Pulmonary artery endothelial cell (primary cell): Measurements from ENCODE around the gene TEX14. TPM values are rescaled to one million over a fixed set of nuclear protein-coding genes. Genes with fewer than 3 reads are reported as not detected.
"Not testable (repeated sequence)": the region's sequence is repeated elsewhere in the genome, so short reads cannot be mapped to it uniquely, and the experiment has no call there.

Experiments
- DNase-seq: peaks from one replicate; pipeline ENCODE4 v3.0.0-alpha.2; 2011; ENCODE audit warnings: low read depth, low spot score
- total RNA-seq: library from RNA; depleted of rRNA; stranded (reverse); fragments of >200 nt; gene quantifications from 2 replicates; pipeline ENCODE4 v1.2.3, GENCODE V29; 2014

Gene TEX14
- total RNA-seq, 1 donor from 2014 or later = under 0.01 TPM

DNA sequence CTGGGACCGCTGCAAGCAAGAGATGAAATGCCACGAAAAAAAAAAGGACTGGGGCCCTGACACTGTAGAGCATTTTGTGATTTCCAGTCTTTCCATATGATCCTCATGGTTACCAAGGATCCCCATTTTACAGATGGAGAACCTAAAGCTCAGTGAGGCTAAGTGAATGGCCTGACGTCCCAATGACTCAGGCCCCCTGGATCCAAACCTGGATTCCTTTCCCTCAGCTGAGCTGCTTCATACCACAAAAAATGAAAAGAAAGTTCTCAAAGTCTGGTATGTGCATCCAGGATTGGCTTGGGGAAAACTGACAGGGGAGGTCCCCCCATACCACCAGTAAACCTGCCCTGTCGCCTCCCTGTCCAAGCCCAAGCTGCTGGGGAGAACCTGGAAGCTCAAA is 80.5 kb downstream of the TEX14 start:
- DNase-seq = no peak

- DNase-seq = no peak
Measured at GRCh38 chr17:58606934-58607333, 84.9 kb downstream of the TEX14 start.

DNA sequence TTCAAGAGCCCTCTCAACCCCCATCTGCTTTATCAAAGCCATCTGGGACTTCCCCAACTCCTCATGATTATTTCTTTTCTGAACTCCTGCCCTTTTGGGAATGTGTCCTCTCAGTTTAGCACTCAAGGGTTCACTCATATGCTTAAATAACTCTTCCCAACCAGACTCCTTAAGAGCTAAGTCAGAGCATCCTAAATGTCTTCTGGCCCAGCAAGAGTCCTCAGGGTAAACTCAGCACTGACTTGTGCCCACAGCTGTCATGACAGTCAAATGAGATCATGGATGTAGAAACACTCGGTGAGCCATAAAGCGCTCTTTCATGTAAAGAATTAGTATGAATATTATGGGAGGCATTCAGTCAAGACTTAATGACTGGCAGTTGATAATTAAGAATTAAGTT is 85.9 kb downstream of the TEX14 start:
- no peak for DNase-seq

DNA sequence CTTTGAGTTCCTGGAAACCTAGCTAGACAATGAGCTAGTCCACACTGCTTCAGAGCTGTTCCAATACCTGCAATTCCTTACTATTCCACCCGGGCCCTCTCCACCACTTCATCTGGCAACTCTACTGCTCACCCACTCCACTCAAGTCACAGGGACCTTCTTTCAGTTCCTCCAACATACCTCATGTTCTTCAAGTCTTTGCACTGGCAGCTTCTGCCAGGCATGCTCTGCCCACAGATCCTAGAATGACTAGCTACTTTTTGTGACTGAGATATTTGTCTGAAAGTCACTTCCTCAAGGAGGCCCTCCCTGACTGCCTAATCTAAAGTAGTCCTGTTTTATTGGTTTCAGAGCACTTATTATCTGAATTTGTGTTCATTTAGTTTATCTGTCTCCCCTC is 86.4 kb downstream of the TEX14 start:
- no peak for DNase-seq

- no peak for DNase-seq
Measured at GRCh38 chr17:58601976-58602375, 89.9 kb downstream of the TEX14 start.

- no peak for DNase-seq
Measured at GRCh38 chr17:58597371-58597770, 94.5 kb downstream of the TEX14 start.

- DNase-seq = no peak
Measured at GRCh38 chr17:58595194-58595792, 96.6 kb downstream of the TEX14 start.

DNA sequence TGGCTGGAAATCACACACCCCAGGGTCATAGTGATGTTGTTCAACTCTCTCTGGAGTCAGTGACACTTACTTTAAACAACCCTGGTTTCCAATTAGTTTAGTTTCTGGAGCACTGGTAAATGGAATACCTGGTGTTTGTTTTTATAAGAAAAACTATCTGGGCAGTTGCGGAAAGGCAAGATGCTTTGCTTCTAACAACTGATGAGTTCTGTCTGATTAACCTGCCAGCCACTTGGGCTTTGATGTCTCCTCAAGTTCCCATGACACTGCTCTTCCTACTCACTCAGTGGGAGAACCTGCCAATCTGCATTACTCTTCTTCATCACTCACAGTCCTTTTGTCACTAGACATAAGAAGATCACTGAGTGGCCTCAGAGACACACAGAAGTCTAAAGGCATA is 98.7 kb downstream of the TEX14 start:
- DNase-seq = no peak

DNA sequence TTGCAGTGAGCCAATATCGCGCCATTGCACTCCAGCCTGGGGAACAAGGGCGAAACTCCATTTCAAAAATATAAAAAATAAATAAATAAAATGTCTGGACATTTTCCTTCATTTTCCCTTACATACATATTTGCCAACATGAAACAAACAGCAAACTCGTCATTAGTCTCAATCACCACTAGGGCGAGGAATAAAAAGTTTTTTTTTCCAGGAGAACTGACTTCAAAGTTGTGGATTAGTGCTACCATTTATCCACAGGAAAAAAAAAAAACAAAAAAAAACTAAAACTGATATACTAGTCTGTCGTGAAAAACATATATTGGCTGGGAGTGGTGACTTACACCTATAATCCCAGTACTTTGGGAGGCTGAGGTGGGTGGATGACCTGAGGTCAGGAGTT is 100.4 kb downstream of the TEX14 start:
- DNase-seq = no peak

DNA sequence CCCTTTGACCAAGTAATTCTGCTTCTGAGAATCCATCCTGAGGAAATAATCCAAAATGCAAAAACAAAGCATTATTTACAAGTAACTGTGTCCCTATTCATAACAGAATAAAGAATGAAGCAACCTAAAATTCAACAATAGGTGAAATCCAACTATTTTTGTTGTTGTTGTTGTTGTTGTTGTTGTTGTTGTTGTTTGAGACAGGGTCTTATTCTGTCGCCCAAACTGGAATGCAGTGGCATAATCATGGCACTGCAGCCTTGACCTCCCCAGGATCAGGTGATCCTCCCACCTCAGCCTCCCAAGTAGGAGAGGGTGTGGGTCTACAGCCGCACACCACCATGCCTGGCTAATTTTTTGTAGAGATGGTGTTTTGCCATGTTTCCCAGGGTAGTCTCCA is 101.5 kb downstream of the TEX14 start:
- DNase-seq = no peak

- no peak for DNase-seq
Measured at GRCh38 chr17:58587713-58588117, 104.1 kb downstream of the TEX14 start.

GRCh38 chr17:58586009-58586644 is 105.7 kb downstream of the TEX14 start:
- DNase-seq = no peak

GRCh38 chr17:58585554-58585953 is 106.3 kb downstream of the TEX14 start:
- no peak for DNase-seq

GRCh38 chr17:58583486-58583885 is 108.4 kb downstream of the TEX14 start:
- no peak for DNase-seq

- not testable (repeated sequence) for DNase-seq
Measured at GRCh38 chr17:58582718-58583117, 109.1 kb downstream of the TEX14 start.

GRCh38 chr17:58580671-58581070 is 111.2 kb downstream of the TEX14 start:
- DNase-seq = no peak

DNA sequence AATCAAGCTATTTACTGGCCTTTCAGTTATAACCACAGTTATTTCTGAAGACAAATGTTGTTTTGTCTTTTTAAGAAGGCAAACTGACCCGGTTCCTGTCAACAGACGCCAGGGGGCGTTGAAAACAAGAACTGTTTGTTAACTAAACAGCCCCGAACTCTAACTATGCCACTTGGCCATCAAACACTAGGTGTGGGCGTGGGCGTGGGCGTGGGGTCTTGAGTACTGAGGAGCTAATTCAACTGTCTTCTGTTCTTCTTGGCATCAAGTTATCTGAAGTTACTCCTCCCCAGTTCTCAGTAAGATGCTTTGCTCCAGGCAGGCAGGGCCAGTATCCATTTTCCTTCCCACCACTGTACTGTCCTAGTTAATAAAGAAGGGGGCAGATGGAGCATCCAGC is 114.1 kb downstream of the TEX14 start:
- DNase-seq = no peak

DNA sequence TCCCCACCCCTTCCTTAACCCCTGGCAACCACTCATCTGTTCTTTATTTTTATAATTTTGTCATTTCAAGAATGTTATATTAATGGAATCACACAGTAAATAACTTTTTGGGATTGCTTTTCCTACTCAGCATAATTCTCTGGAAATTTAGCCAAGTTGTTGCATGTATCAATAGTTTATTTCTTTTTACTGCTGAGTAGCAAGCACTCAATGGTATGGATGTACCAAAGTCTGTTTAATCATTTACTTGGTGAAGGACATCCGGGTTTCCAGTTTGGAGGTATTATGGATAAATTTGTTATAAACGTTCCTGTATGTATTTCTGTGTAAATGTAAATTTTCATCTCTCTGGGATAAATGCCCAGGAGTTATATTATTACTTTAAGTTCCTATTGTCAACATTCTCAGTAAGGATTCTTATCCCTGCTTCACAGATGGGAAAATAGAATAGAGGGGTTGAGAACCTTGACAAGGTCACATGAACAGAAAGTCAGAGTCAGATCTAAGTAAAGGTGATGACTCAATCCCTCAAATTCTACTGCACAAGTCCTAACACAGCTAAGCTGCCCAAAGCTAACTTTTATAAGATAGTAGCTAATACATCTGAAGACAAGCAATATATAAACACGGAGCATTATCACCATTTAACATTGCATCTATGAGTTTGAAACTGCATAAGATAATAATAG is 115.0 kb downstream of the TEX14 start:
- DNase-seq = no peak

- DNase-seq = no peak
Measured at GRCh38 chr17:58575511-58575910, 116.3 kb downstream of the TEX14 start.

DNA sequence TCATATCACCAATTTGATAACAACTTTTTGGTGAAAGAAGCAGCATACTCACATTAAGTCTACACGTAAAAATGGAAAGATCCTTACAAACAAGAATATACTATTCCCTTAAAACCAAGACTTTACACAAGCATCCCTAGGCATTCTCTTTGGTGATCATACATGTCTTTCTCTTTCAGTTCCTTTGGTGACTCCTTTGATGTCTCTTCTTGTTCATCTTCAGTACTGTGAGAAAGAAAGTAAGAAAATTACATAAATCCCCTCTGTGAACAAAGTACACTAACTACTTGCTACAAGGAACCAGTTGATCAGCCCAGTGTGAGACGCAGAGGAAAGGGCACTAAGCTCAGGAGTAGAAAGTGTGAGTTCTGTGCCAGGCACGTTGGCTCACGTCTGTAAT is 117.8 kb downstream of the TEX14 start:
- DNase-seq = no peak

- no peak for DNase-seq
Measured at GRCh38 chr17:58572846-58573245, 119.0 kb downstream of the TEX14 start.

GRCh38 chr17:58570758-58571157 is 121.1 kb downstream of the TEX14 start:
- DNase-seq = no peak

- no peak for DNase-seq
Measured at GRCh38 chr17:58569196-58569595, 122.6 kb downstream of the TEX14 start.
